Suprapubic skin (tissue), 4 donors: ENCODE measurements around the gene TRPM2. TPM values are rescaled to one million over a fixed set of nuclear protein-coding genes. Genes with fewer than 3 reads are reported as not detected.
A peak's percentile ranks its signal among the peaks of the same experiment; 100 is the strongest.
"Not testable (repeated sequence)": the region's sequence is repeated elsewhere in the genome, so short reads cannot be mapped to it uniquely, and the experiment has no call there.

Source experiments
- DNase-seq, 2 donors: peaks; one replicate each; pipeline ENCODE4 v3.0.0-alpha.2; 2019; ENCODE audit warnings: low spot score in 2 of 2
- H3K27ac ChIP-seq: fragments of 200-600 bp; sonication (generic); one replicate; pipeline ENCODE4 v1.5.1; 2019
- H3K27me3 ChIP-seq: fragments of 200-600 bp; sonication (generic); one replicate; pipeline ENCODE4 v1.5.1; 2019
- H3K36me3 ChIP-seq: fragments of 200-600 bp; sonication (generic); one replicate; pipeline ENCODE4 v1.5.1; 2019
- H3K4me1 ChIP-seq: fragments of 200-600 bp; sonication (generic); one replicate; pipeline ENCODE4 v1.5.1; 2019
- H3K4me3 ChIP-seq: fragments of 200-600 bp; sonication (generic); one replicate; pipeline ENCODE4 v1.5.1; 2019; ENCODE audit warnings: mild to moderate bottlenecking
- H3K9me3 ChIP-seq: fragments of 200-600 bp; sonication (generic); one replicate; pipeline ENCODE4 v1.5.1; 2019
- EP300 ChIP-seq: sonication (generic); formaldehyde crosslinking; IDR thresholded peaks from one replicate; pipeline ENCODE4 v1.6.1; 2017; ENCODE audit warnings: antibody characterized with exemption
- POLR2A ChIP-seq, 2 donors: fragments of 450-650 bp; IDR thresholded peaks; one replicate each; pipeline ENCODE4 v1.6.1; 2017; ENCODE audit warnings: antibody characterized with exemption in 2 of 2, mild to moderate bottlenecking in 2 of 2, moderate library complexity in 2 of 2
- POLR2AphosphoS5 ChIP-seq, 3 donors: sonication (generic); formaldehyde crosslinking; IDR thresholded peaks; one replicate each; pipeline ENCODE4 v1.6.1; 2017; ENCODE audit warnings: antibody characterized with exemption in 3 of 3
- WGBS: methylation state at CpG from one replicate; pipeline ENCODE4 v1.1.5; 2018; 5-methylcytosine and 5-hydroxymethylcytosine counted together
- total RNA-seq, 4 donors: library from RNA; depleted of rRNA; stranded (reverse); fragments of >200 nt; gene quantifications; one replicate each; pipeline ENCODE4 v1.1.0, GENCODE V29; 2016
- TF ChIP-seq, protein P1 (sequence below), 2 donors: fragments of 200-600 bp in 1 of 2; fragments of 450-650 bp in 1 of 2; sonication (generic) in 1 of 2; IDR thresholded peaks; one replicate each; pipeline ENCODE4 v1.5.1; 2016 to 2019; ENCODE audit warnings: antibody characterized with exemption in 2 of 2, mild to moderate bottlenecking in 1 of 2, moderate library complexity in 1 of 2

TRPM2 gene
- total RNA-seq, 4 donors from 2014 or later = 2.5 to 4.2 (median 3.2) TPM

DNA sequence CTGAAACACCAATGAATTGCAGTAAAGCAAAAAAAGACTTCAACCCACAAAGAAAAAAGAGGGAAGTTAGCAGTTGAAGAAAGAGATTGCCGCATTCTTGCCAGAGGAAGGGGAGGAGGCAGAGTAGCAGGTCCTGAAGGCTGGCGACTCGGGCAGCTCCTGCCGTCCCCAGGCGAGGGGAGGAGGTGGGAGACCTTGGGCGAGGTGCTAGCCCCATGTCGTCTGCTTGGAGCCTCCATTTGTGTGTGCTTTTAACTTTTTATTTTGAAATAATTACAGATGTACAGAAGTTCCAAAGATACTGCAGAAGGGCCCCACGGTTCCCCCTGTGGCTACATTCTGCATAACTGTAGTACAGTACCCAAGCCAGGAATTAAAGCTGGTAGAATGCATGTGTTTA is 6.7 kb downstream of the TRPM2 start:
- DNase-seq = no peak
- no peak for TF ChIP-seq EP300
- TF ChIP-seq, protein P1, sequence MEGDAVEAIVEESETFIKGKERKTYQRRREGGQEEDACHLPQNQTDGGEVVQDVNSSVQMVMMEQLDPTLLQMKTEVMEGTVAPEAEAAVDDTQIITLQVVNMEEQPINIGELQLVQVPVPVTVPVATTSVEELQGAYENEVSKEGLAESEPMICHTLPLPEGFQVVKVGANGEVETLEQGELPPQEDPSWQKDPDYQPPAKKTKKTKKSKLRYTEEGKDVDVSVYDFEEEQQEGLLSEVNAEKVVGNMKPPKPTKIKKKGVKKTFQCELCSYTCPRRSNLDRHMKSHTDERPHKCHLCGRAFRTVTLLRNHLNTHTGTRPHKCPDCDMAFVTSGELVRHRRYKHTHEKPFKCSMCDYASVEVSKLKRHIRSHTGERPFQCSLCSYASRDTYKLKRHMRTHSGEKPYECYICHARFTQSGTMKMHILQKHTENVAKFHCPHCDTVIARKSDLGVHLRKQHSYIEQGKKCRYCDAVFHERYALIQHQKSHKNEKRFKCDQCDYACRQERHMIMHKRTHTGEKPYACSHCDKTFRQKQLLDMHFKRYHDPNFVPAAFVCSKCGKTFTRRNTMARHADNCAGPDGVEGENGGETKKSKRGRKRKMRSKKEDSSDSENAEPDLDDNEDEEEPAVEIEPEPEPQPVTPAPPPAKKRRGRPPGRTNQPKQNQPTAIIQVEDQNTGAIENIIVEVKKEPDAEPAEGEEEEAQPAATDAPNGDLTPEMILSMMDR (IDR thresholded peaks at IDR 0.05) = no peak
- no peak for TF ChIP-seq POLR2A (IDR thresholded peaks at IDR 0.05)
- no peak for TF ChIP-seq POLR2AphosphoS5 (IDR thresholded peaks at IDR 0.05)
- Histone ChIP-seq H3K36me3 (no peaks in the 10 kb centered on the region), H3K27ac (no peak overlapping the region), H3K27me3 (peaks cover 12% of the 10 kb centered on the region), H3K4me3 (no peak overlapping the region), H3K9me3 (peaks cover 10% of the 10 kb centered on the region), H3K4me1 (no peaks in the 10 kb centered on the region)
- WGBS = 24% methylated on average over 8 of the region's 8 CpGs

DNA sequence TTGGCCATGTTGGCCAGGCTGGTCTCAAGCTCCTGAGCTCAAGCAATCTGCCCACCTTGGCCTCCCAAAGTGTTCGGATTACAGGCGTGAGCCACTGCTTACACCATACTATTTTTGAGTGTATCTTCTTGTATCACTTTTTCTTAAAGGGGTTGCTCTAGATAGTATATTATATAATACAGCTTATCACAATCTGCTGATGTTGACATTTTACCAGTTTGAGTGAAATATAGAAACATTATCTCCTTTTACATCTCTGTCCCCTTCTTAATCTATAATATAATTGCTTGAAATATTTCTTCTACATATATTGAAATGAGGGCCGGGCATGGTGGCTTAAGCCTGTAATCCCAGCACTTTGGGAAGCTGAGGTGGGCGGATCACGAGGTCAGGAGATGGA is 8.5 kb downstream of the TRPM2 start:
- not testable (repeated sequence) for H3K36me3 ChIP-seq, H3K27ac ChIP-seq, H3K4me3 ChIP-seq, H3K4me1 ChIP-seq, H3K9me3 ChIP-seq
- peaks cover 25% of the 10 kb centered on the region for H3K27me3 ChIP-seq
- peak in 1 of 2 donors; percentile 11 for DNase-seq
- WGBS = 91% methylated on average over 5 of the region's 5 CpGs

DNA sequence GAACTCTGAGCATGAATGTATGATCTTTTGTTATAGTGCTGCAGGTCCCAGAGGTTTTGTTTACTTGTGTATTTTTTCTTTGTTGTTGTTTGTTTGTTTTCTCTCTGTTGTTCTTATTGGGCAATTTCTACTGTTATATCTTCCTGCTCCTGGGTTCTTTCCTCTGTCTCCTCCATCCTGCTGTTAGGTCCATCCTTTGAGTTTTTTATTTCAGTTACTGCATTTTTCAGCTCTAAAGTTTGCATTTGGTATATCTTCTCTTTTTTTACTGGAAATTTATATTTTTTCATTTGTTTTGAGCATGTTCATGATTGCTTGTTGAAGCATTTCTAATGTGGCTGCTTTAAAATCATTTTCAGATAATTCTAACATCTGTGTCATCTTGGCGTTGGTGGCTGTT is 9.9 kb downstream of the TRPM2 start:
- H3K4me3 ChIP-seq = no peak overlapping the region
- no peaks in the 10 kb centered on the region for H3K36me3 ChIP-seq
- H3K27ac ChIP-seq = no peak overlapping the region
- no peak for DNase-seq
- H3K4me1 ChIP-seq = no peaks in the 10 kb centered on the region
- peaks cover 10% of the 10 kb centered on the region for H3K9me3 ChIP-seq
- peaks cover 22% of the 10 kb centered on the region for H3K27me3 ChIP-seq
- 94% methylated on average over 1 of the region's 1 CpG for WGBS
- TF ChIP-seq EP300 = no peak
- no peak for TF ChIP-seq POLR2A (IDR thresholded peaks at IDR 0.05)
- TF ChIP-seq, protein P1 (IDR thresholded peaks at IDR 0.05) = no peak
- TF ChIP-seq POLR2AphosphoS5 (IDR thresholded peaks at IDR 0.05) = no peak

DNA sequence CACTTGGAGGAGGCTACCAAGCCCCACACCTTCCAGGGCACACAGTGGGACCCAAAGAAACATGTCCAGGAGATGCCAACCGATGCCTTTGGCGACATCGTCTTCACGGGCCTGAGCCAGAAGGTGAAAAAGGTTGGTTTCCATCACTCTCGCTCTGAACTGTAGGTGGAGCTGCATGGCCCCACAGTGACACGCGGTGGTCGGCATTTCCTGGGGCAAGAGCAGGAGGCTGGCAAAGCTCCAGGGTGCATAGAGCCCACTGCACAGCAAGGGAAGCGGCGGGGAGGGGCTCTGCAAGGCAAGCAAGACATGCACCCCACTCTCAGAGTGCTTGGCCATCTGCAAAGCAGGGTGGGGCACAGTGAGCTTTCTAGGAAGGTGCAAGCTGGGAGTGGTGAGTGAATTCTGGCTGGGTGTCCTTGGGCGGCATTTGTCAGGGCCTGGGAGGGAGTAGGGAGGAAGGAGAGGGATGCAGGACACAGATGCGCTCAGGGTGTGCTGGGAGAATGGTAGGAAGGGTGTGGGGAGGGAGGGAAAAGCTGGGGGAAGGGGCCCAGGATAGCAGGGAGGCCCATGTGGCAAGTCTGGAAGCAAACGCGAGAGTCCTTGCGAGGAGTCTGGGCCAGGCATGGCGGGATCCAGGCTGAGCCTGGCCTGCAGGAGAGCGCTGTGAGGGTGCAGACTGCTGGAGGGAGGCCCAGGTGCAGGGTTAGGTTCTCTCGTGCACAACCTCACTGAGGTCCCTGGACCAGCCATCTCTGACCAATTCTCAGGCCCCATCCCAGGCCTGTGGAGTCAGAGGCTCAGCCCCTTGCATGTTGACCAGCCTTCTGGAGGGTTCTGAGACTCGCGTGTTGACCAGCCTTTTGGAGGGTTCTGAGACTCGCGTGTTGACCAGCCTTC is 11.0 kb downstream of the TRPM2 start:
- H3K27me3 ChIP-seq = peaks cover 30% of the 10 kb centered on the region
- no peaks in the 10 kb centered on the region for H3K4me1 ChIP-seq
- no peaks in the 10 kb centered on the region for H3K36me3 ChIP-seq
- peaks cover 10% of the 10 kb centered on the region for H3K9me3 ChIP-seq
- no peak overlapping the region for H3K27ac ChIP-seq
- H3K4me3 ChIP-seq = no peak overlapping the region
- 74% methylated on average over 19 of the region's 22 CpGs for WGBS
- TF ChIP-seq POLR2AphosphoS5 (IDR thresholded peaks at IDR 0.05) (no peak), EP300 (no peak), POLR2A (IDR thresholded peaks at IDR 0.05) (no peak)
- TF ChIP-seq, protein P1 (IDR thresholded peaks at IDR 0.05) = no peak
- peak; percentile 49 to 59 for DNase-seq

DNA sequence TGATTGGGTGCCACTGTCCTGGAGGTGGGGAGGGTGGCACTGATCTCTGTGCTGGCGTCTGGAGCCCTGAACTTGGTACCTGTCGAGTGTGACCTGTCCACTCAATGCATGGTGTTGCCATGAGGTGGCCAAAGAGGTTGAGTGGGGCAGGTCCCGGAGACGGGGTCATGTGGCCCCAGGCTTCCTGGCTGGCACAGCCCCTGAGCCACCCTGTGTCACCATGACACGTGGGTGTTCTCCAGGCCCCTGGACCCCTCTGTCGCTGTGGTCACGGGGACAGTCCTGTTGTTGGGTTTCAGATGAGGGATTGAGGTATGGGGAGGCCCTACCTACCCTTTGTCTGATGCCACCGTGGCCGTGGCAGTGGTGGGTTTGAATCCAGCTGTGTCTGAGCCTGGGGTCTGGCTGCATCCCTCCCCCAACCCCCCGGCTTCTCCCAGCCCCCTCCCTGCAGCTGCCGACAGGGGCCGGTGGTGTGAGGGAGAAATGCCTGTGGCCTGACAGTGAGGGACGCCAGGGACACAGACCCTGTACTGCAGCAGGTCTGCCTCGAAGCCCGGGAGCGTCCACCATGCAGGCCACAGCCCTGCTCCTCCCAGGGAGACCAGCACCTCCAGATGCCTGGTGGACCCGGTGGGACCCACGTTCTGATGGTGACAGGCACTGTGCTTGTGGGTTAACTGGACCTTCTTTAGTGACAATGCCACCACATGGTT is 12.0 kb downstream of the TRPM2 start:
- WGBS = 83% methylated on average over 6 of the region's 18 CpGs

DNA sequence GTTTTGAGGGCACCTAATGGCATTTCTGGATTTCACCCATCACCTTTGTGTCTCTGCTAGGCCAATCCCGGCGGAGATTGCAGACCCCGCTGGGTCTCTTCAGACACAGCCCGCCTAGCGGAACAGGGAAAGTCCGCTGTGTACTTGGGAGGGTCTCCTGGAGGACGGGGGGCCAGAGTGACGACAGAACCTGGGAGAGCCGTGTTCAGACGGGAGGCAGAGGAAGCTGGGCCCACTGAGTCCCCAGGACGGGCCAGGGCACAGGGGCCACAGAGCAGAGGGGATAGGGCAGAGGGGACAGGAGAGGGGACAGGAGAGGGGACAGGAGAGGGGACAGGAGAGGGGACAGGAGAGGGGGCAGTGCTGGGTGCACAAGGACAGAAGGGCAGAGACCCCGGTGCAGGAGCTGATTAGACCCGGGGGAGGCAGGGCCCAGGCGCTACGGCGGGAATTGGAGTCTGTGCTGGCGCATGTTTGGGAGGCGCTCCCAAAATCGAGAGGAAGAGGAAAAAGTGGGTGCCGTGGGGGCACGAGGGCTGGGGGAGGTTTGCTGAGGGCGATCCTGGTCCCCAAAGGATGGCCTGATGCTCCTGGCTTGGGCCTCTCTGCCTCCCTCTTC is 12.7 kb downstream of the TRPM2 start:
- peaks cover 45% of the 10 kb centered on the region for H3K27me3 ChIP-seq

More for the DNA sequence above, 12.0 kb downstream of the TRPM2 start:
- no peak for TF ChIP-seq POLR2AphosphoS5 (IDR thresholded peaks at IDR 0.05)
- TF ChIP-seq EP300 = no peak
- Histone ChIP-seq H3K36me3 (no peaks in the 10 kb centered on the region), H3K9me3 (peaks cover 10% of the 10 kb centered on the region), H3K4me3 (no peak overlapping the region), H3K27me3 (peaks cover 38% of the 10 kb centered on the region), H3K27ac (no peak overlapping the region), H3K4me1 (peaks cover 7% of the 10 kb centered on the region)
- peak; percentile 40 to 58 for DNase-seq

More for the DNA sequence above, 12.7 kb downstream of the TRPM2 start:
- no peaks in the 10 kb centered on the region for H3K36me3 ChIP-seq
- peaks cover 10% of the 10 kb centered on the region for H3K9me3 ChIP-seq
- TF ChIP-seq, protein P1 (IDR thresholded peaks at IDR 0.05) = no peak
- no peak for TF ChIP-seq EP300
- no peak for TF ChIP-seq POLR2A (IDR thresholded peaks at IDR 0.05)
- no peak for TF ChIP-seq POLR2AphosphoS5 (IDR thresholded peaks at IDR 0.05)
- H3K4me3 ChIP-seq = no peak overlapping the region
- WGBS = 93% methylated on average over 22 of the region's 22 CpGs
- peak in 1 of 2 donors; percentile 40 for DNase-seq
- H3K4me1 ChIP-seq = peaks cover 7% of the 10 kb centered on the region
- no peak overlapping the region for H3K27ac ChIP-seq
